Left ventricle myocardium inferior (tissue), 1 donor: ENCODE measurements around the gene GRK1. TPM values are rescaled to one million over a fixed set of nuclear protein-coding genes. Genes with fewer than 3 reads are reported as not detected.

Source experiments
- DNase-seq: peaks from one replicate; pipeline ENCODE4 v3.0.0-alpha.2; 2020
- H3K27ac ChIP-seq: fragments of 200-600 bp; replicated peaks from 2 replicates; pipeline ENCODE4 v1.8.0; 2021
- H3K27me3 ChIP-seq: fragments of 200-600 bp; 2 replicates; pipeline ENCODE4 v1.8.0; 2021; ENCODE audit warnings: low read depth
- H3K36me3 ChIP-seq: fragments of 200-600 bp; 2 replicates; pipeline ENCODE4 v1.8.0; 2021
- H3K4me1 ChIP-seq: fragments of 200-600 bp; 2 replicates; pipeline ENCODE4 v1.8.0; 2021
- H3K4me3 ChIP-seq: fragments of 200-600 bp; 2 replicates; pipeline ENCODE4 v1.8.0; 2021; ENCODE audit warnings: mild to moderate bottlenecking, moderate library complexity
- H3K9me3 ChIP-seq: fragments of 200-600 bp; replicated peaks from 2 replicates; pipeline ENCODE4 v1.8.0; 2021
- CTCF ChIP-seq: fragments of 200-600 bp; IDR thresholded peaks from 2 replicates; pipeline ENCODE4 v1.8.0; 2021; ENCODE audit warnings: antibody characterized with exemption, mild to moderate bottlenecking, borderline replicate concordance
- intact Hi-C: fragments of 100-400 bp; cut with micrococcal nuclease; formaldehyde crosslinking; loops from one replicate; pipeline ENCODE4 v1.11.0; 2022
- total RNA-seq: library from RNA; stranded (reverse); fragmentation: NEBNext Ultra II Directional; extraction: Animal tissue kit (Norgen Biotek cat#: 25700); gene quantifications from one replicate; pipeline ENCODE4 v1.2.1, GENCODE V29; 2021
- donor health status: DM: no; HTN: yes; CAD: no; lungs with severe emphysema.

GRK1 gene
- total RNA-seq, 1 donor from 2014 or later, result 0.85 TPM

- Histone ChIP-seq H3K4me3 (no peak overlapping the region), H3K27ac (no peak overlapping the region), H3K36me3 (peaks cover 58% of the 10 kb centered on the region), H3K27me3 (no peaks in the 10 kb centered on the region), H3K4me1 (no peaks in the 10 kb centered on the region), H3K9me3 (no peaks in the 10 kb centered on the region)
- intact Hi-C loops, result no loop called here
- DNase-seq, result peak; percentile 5
- no peak for TF ChIP-seq CTCF
Measured at GRCh38 chr13:113630804-113631203, 36.2 kb upstream of the GRK1 start.

- H3K27me3 ChIP-seq, result no peaks in the 10 kb centered on the region
- intact Hi-C loops, result no loop called here
- DNase-seq, result peak; percentile 8
- no peak for TF ChIP-seq CTCF
- no peaks in the 10 kb centered on the region for H3K4me1 ChIP-seq
- H3K27ac ChIP-seq, result no peak overlapping the region
- H3K9me3 ChIP-seq, result no peaks in the 10 kb centered on the region
- H3K4me3 ChIP-seq, result no peak overlapping the region
- peaks cover 65% of the 10 kb centered on the region for H3K36me3 ChIP-seq
Measured at GRCh38 chr13:113631341-113632095, 35.5 kb upstream of the GRK1 start.

- Histone ChIP-seq H3K36me3 (peaks cover 79% of the 10 kb centered on the region), H3K9me3 (no peaks in the 10 kb centered on the region), H3K4me1 (no peaks in the 10 kb centered on the region), H3K4me3 (no peak overlapping the region), H3K27me3 (no peaks in the 10 kb centered on the region), H3K27ac (no peak overlapping the region)
- TF ChIP-seq CTCF, result no peak
- DNase-seq, result peak; percentile 6
- intact Hi-C loops, result no loop called here
Measured at GRCh38 chr13:113632706-113633484, 34.1 kb upstream of the GRK1 start.

GRCh38 chr13:113633485-113633873 is 33.5 kb upstream of the GRK1 start:
- intact Hi-C loops, result no loop called here
- peak; percentile 9 for DNase-seq
- Histone ChIP-seq H3K9me3 (no peaks in the 10 kb centered on the region), H3K27ac (no peak overlapping the region), H3K4me1 (no peaks in the 10 kb centered on the region), H3K27me3 (no peaks in the 10 kb centered on the region), H3K36me3 (peaks cover 83% of the 10 kb centered on the region), H3K4me3 (no peak overlapping the region)
- no peak for TF ChIP-seq CTCF

- H3K4me3 ChIP-seq, result no peak overlapping the region
- no peak for TF ChIP-seq CTCF
- no peaks in the 10 kb centered on the region for H3K9me3 ChIP-seq
- H3K27ac ChIP-seq, result no peak overlapping the region
- H3K36me3 ChIP-seq, result peaks cover 83% of the 10 kb centered on the region
- no peaks in the 10 kb centered on the region for H3K4me1 ChIP-seq
- no peaks in the 10 kb centered on the region for H3K27me3 ChIP-seq
- intact Hi-C loops, result no loop called here
- DNase-seq, result peak; percentile 0
Measured at GRCh38 chr13:113634279-113635047, 32.6 kb upstream of the GRK1 start.
